HG03196 (cell line): ENCODE data around the gene CCDC197.

Source experiments
- ATAC-seq: cut with Tn5 transposase; IDR thresholded peaks from one replicate; pipeline ENCODE4 v1.9.1; 2021; ENCODE audit not compliant: unreplicated experiment

CCDC197 gene

GRCh38 chr14:93997082-93997481, at the start of gene CCDC197:
TSS of gene CCDC197 (plus strand) at chr14:93997301. CDS start at chr14:93998132, 831 bp downstream.
- no peak for ATAC-seq

DNA sequence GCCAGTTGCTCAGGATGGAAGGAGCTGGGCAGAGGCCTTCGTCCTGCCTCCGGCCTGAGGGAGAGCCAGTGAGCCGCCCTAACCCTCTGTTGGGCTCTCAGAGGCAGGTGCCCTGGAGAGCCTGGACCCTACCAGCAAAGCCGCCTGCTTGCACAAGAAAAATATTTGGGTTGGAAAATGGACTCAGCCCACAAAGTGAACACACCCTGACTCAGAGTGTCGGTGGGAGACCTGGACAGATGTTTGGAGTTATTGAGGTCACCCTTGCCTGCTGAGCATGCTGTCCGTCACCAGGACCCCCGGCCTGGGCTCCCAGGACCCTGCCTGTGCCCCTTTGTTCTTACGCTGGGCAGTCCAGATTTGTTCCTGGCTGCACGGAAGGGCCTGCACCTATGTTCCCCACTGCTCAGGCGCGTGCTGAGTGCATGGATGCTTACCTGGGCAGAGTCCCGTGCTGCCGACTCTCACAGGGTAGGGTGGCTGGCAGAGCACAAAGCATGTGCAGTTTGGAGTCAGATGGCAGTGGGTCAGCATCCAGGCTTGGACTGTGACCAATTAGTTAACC, 47.5 kb upstream of the CCDC197 start:
- ATAC-seq = no peak

GRCh38 chr14:93950948-93951634, 46.0 kb upstream of the CCDC197 start:
- ATAC-seq = no peak

GRCh38 chr14:93951635-93952540, 45.2 kb upstream of the CCDC197 start:
- ATAC-seq = no peak

GRCh38 chr14:93952829-93953228, 44.3 kb upstream of the CCDC197 start:
- no peak for ATAC-seq

- ATAC-seq = no peak
Observed at GRCh38 chr14:93953263-93953662, 43.8 kb upstream of the CCDC197 start.

DNA sequence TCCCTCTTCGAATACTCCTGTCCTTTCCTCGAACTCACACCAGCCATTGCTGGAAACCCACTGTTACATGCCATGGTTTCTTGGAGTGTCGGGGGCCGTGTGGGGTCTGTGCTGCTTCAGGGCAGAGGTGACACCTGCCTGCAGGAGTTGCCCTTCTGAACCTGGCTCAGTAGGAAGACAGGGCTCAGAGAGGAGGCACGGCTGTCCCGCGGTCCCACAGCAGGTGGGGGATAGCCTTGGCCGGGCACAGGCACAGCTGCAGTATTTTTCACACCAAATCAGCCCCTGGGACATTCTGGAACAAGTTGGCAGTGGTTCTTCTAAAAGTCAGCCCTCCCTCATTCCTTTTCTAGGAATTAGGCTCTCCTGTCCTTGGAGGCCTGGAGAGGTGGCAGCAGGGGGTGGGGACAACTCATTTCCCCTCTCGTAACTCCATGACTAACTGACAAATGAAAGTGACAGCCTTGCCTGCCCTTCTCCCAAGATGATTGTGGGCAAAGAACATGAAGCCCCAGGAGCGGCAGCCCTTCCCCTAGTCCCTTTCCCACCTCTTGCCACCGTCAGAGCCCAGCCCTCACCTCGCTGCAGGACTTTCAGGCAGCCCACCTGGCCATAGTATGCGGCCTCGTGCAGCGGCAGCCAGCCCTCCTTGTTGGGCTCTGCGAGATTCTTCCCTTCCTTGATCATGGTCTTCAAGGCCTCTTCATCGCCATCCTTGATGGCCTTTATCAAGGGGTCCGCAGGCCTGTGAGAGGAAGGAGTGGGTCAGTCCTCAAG, 43.2 kb upstream of the CCDC197 start:
- no peak for ATAC-seq

GRCh38 chr14:93954516-93954830, 42.6 kb upstream of the CCDC197 start:
- no peak for ATAC-seq

- no peak for ATAC-seq
Observed at GRCh38 chr14:93954900-93955849, 41.9 kb upstream of the CCDC197 start.

- no peak for ATAC-seq
Observed at GRCh38 chr14:93955850-93956481, 41.1 kb upstream of the CCDC197 start.

DNA sequence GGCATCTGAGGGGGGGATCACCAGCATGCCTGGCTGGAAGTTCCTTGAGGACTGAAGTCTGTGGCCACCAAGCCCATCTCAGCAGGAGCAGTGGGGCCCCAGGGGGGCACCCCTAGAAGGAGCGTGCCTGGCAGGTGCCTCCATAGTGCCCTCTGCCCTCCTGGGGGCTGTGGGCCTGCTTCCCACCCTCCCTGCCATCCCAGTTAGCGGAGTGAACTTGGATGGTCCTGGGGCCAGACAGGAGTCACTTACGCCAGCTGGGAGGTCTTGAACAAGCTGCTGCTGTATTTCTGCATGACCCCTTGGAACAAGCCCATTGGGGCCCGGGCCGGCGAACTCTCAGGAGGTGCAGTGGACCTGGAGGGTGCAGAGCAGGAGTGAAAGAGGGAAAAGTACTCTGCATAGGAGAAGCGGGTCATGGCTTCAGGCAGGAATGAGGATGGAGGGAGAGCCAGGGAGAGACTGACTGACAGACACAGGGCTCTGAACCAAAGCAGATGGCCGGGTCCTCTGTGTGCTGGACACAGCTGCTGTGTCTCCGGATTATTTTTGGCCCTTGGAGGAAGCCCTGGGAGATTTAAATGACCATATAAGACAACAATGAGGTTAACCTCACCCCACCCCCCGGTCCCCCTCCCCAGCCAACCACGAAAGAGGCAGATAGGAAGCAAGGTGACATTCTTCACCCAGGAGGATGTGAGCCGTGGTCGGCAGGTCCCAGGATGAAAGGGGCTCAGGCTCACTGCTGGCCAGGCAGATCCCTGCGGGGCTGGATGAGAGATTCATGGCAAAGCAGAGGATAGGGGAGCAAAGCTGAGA, 40.4 kb upstream of the CCDC197 start:
- ATAC-seq = no peak

DNA sequence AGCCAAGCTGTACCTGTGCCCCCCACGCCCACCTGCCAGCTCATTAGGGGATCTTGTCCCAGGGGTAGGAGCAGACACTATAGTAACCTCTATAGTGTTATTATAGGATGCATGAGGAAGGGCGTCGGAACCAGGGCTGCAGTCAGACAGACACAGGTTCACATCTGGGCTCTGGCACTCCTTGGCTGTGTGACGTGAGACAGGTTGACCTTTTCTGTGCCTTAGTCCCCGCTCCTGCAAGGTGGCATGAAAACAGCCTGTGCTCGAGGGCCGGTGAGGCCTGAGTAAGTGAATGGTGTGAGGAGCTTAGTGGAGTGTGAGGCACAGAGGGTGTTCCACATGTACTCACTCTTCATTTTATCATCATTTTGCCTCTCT, 39.8 kb upstream of the CCDC197 start:
- ATAC-seq = no peak

DNA sequence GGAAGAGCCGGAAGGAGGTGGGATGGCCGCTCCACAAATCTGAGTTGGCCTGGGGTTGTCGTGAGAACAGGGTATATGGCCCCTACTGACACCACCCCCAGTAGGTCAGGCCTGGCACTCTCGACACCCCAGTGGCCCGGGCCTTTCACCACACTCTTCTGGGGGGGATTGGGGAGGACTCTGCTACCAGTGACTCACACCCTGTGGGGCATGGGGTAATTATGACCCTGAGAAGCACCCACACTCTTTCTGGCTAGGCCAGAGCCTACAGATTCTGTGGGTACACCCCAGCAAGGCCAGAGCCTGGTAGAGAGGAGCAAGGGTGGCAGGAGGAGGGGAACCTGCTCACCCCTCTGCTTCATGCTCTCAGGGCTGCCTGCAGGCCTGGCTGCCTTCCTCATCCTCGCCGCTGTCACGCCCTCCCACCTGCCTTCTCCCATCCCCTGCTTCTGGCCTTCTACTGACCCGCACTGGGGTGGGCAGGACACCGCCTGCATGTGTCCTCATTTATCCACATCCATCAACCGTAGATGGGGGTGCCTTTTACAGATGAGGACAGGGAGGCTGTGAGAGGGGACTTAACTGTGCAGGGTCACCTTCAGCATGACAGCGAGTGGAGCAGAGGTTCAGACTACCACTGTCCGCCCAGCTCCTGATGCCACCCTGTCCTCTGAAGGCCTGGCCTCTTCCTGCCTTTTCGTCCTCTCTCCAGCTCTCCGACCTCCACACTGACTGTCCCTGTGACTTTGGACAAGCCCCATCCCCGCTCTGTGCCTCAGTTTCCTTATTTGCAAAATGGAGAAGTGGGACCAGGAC, 39.1 kb upstream of the CCDC197 start:
- no peak for ATAC-seq

- ATAC-seq = no peak
Observed at GRCh38 chr14:93958567-93959238, 38.4 kb upstream of the CCDC197 start.

GRCh38 chr14:93959239-93960107, 37.6 kb upstream of the CCDC197 start:
- peak; percentile 72 for ATAC-seq

DNA sequence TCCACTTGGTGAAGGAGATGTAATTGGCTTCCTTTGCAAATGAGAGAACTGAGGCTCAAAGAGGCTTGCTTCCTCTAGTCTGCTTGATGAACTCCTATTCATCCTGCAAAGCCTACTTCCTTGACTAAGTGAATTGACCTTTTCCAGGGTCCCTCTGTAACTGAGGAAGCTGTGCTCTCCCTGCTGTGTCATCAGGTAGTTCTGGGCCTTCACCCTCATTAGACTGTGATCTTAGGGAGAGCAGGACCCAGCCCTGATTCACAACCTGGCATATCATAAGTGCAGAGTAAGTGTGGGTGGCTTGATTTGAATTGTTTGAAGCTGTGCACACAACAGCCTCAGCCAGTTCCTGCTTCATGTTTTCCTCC, 37.0 kb upstream of the CCDC197 start:
- ATAC-seq = no peak
